Caco-2 (cell line): ENCODE measurements around the gene MAP2K5. TPM values are rescaled to one million over a fixed set of nuclear protein-coding genes. Genes with fewer than 3 reads are reported as not detected.

Experiments used
- BruUV-seq: library from RNA; stranded (reverse); fragments of 400-500 nt; replicated peaks from 2 replicates; lab custom pipeline; 2021; lab: Mats Ljungman, UMichigan
- CTCF ChIA-PET: fragments of 300-600 bp; sonication (Branson Sonifier 250); formaldehyde crosslinking; loops from one replicate; lab custom pipeline; 2022; ENCODE audit warnings: antibody characterized with exemption; lab: Charles Lee
- POLR2A ChIA-PET: fragments of 300-600 bp; sonication (Branson Sonifier 250); formaldehyde crosslinking; loops from one replicate; lab custom pipeline; 2022; ENCODE audit warnings: antibody characterized with exemption; lab: Charles Lee
- DNase-seq, 2 experiments: peaks; one replicate each; pipeline versions ENCODE4 v3.0.0 to v3.0.0-alpha.2; 2020 to 2022
- H3K27me3 ChIP-seq: replicated peaks from 2 replicates; pipeline ENCODE4 v1.6.0; 2011; ENCODE audit warnings: low read length; ENCODE audit not compliant: control insufficient read depth, insufficient read depth
- H3K36me3 ChIP-seq: 2 replicates; pipeline ENCODE4 v1.5.1; 2011; ENCODE audit warnings: low read length; ENCODE audit not compliant: control insufficient read depth, insufficient read depth
- H3K4me1 ChIP-seq: fragments of 250-450 bp; sonication (Bioruptor Pico); 2 replicates; pipeline ENCODE4 v1.5.1; 2020; ENCODE audit warnings: mild to moderate bottlenecking
- H3K4me3 ChIP-seq: 2 replicates; pipeline ENCODE4 v1.5.1; 2011; ENCODE audit warnings: low read depth, mild to moderate bottlenecking, control low read depth, low read length
- H3K9me3 ChIP-seq: fragments of 250-450 bp; sonication (Bioruptor Pico); 2 replicates; pipeline ENCODE4 v1.5.1; 2020; ENCODE audit warnings: mild to moderate bottlenecking, moderate library complexity
- H3K27ac Mint-ChIP-seq: one replicate; pipeline ENCODE4 v1.8.0; 2022; ENCODE audit warnings: mixed read lengths; ENCODE audit not compliant: unreplicated experiment
- H3K27me3 Mint-ChIP-seq: one replicate; pipeline ENCODE4 v1.8.0; 2022; ENCODE audit warnings: mixed read lengths; ENCODE audit not compliant: insufficient read depth, unreplicated experiment
- H3K36me3 Mint-ChIP-seq: one replicate; pipeline ENCODE4 v1.8.0; 2022; ENCODE audit warnings: mild to moderate bottlenecking, mixed read lengths; ENCODE audit not compliant: insufficient read depth, unreplicated experiment
- H3K4me1 Mint-ChIP-seq: one replicate; pipeline ENCODE4 v1.8.0; 2022; ENCODE audit warnings: low read depth, mixed read lengths; ENCODE audit not compliant: unreplicated experiment
- H3K4me3 Mint-ChIP-seq: one replicate; pipeline ENCODE4 v1.8.0; 2022; ENCODE audit warnings: mild to moderate bottlenecking, moderate library complexity, mixed read lengths; ENCODE audit not compliant: unreplicated experiment
- H3K9me3 Mint-ChIP-seq: one replicate; pipeline ENCODE4 v1.8.0; 2022; ENCODE audit warnings: mixed read lengths; ENCODE audit not compliant: unreplicated experiment
- intact Hi-C: fragments of 100-400 bp; cut with micrococcal nuclease; formaldehyde crosslinking; loops from one replicate; pipeline ENCODE4 v1.10.0; 2022; ENCODE audit not compliant: unreplicated experiment
- total RNA-seq: library from RNA; stranded (reverse); gene quantifications from 2 replicates; pipeline ENCODE4 v1.2.3, GENCODE V29; 2022
- TF ChIP-seq, protein P1 (sequence below), 2 experiments: fragments of 200-600 bp in 1 of 2; IDR thresholded peaks; 1 replicate in 1 of 2; 2 replicates in 1 of 2; pipeline versions ENCODE4 v1.5.1 to v1.8.0; 2011 to 2022; ENCODE audit warnings: antibody characterized with exemption in 1 of 2, control low read depth in 1 of 2, inconsistent platforms in 1 of 2, low read depth in 1 of 2, low read length in 1 of 2, mild to moderate bottlenecking in 1 of 2, moderate library complexity in 1 of 2; ENCODE audit not compliant: insufficient read depth in 1 of 2, severe bottlenecking in 1 of 2, unreplicated experiment in 1 of 2

MAP2K5 gene
- total RNA-seq, 1 experiment from 2014 or later = 12.2 TPM

- no TSS peak for BruUV-seq
- Mint-ChIP-seq H3K27ac (no peak overlapping the region), H3K4me1 (no peaks in the 10 kb centered on the region), H3K36me3 (no peaks in the 10 kb centered on the region), H3K4me3 (no peak overlapping the region), H3K9me3 (no peaks in the 10 kb centered on the region), H3K27me3 (no peaks in the 10 kb centered on the region)
- H3K9me3 ChIP-seq = no peaks in the 10 kb centered on the region
- CTCF ChIA-PET = no interaction called here
- no peaks in the 10 kb centered on the region for H3K36me3 ChIP-seq
- H3K27me3 ChIP-seq = no peaks in the 10 kb centered on the region
- TF ChIP-seq, protein P1, sequence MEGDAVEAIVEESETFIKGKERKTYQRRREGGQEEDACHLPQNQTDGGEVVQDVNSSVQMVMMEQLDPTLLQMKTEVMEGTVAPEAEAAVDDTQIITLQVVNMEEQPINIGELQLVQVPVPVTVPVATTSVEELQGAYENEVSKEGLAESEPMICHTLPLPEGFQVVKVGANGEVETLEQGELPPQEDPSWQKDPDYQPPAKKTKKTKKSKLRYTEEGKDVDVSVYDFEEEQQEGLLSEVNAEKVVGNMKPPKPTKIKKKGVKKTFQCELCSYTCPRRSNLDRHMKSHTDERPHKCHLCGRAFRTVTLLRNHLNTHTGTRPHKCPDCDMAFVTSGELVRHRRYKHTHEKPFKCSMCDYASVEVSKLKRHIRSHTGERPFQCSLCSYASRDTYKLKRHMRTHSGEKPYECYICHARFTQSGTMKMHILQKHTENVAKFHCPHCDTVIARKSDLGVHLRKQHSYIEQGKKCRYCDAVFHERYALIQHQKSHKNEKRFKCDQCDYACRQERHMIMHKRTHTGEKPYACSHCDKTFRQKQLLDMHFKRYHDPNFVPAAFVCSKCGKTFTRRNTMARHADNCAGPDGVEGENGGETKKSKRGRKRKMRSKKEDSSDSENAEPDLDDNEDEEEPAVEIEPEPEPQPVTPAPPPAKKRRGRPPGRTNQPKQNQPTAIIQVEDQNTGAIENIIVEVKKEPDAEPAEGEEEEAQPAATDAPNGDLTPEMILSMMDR (IDR thresholded peaks at IDR 0.05; ENCODE audit: insufficient read depth in 1 of 2, low read depth in 1 of 2, low read length in 1 of 2, severe bottlenecking in 1 of 2, unreplicated experiment in 1 of 2) = no peak
- intact Hi-C loops = no loop called here
- DNase-seq = no peak
- H3K4me1 ChIP-seq = no peaks in the 10 kb centered on the region
- POLR2A ChIA-PET = interaction anchor here (0.7 kb wide), 1 partner anchor 199 kb away, joined by 4 read pairs; no protein-coding TSS in a partner anchor
- H3K4me3 ChIP-seq = no peak overlapping the region
Observed at GRCh38 chr15:67720556-67721175, 178.2 kb downstream of the MAP2K5 start.

GRCh38 chr15:67722030-67722817 lies 179.7 kb downstream of the MAP2K5 start:
- H3K27me3 ChIP-seq = no peaks in the 10 kb centered on the region
- Mint-ChIP-seq H3K27ac (no peak overlapping the region), H3K9me3 (no peaks in the 10 kb centered on the region), H3K36me3 (no peaks in the 10 kb centered on the region), H3K4me1 (no peaks in the 10 kb centered on the region), H3K4me3 (no peak overlapping the region), H3K27me3 (no peaks in the 10 kb centered on the region)
- H3K4me1 ChIP-seq = no peaks in the 10 kb centered on the region
- intact Hi-C loops = no loop called here
- ChIA-PET POLR2A (no interaction called here), CTCF (no interaction called here)
- DNase-seq = no peak
- no peak overlapping the region for H3K4me3 ChIP-seq
- TF ChIP-seq, protein P1 (IDR thresholded peaks at IDR 0.05; ENCODE audit: insufficient read depth in 1 of 2, low read depth in 1 of 2, low read length in 1 of 2, severe bottlenecking in 1 of 2, unreplicated experiment in 1 of 2) = no peak
- no TSS peak for BruUV-seq
- H3K36me3 ChIP-seq = no peaks in the 10 kb centered on the region
- no peaks in the 10 kb centered on the region for H3K9me3 ChIP-seq

- no peaks in the 10 kb centered on the region for H3K9me3 Mint-ChIP-seq
- TF ChIP-seq, protein P1 (IDR thresholded peaks at IDR 0.05; ENCODE audit: insufficient read depth in 1 of 2, low read depth in 1 of 2, low read length in 1 of 2, severe bottlenecking in 1 of 2, unreplicated experiment in 1 of 2) = no peak
- H3K9me3 ChIP-seq = no peaks in the 10 kb centered on the region
- DNase-seq = no peak
- no peaks in the 10 kb centered on the region for H3K36me3 ChIP-seq
- ChIA-PET POLR2A (no interaction called here), CTCF (no interaction called here)
- H3K27me3 Mint-ChIP-seq = no peaks in the 10 kb centered on the region
- H3K27me3 ChIP-seq = no peaks in the 10 kb centered on the region
- no peak overlapping the region for H3K27ac Mint-ChIP-seq
- no peak overlapping the region for H3K4me3 ChIP-seq
- no peaks in the 10 kb centered on the region for H3K4me1 ChIP-seq
- no TSS peak for BruUV-seq
- intact Hi-C loops = no loop called here
- no peak overlapping the region for H3K4me3 Mint-ChIP-seq
- no peaks in the 10 kb centered on the region for H3K4me1 Mint-ChIP-seq
- H3K36me3 Mint-ChIP-seq = no peaks in the 10 kb centered on the region
Observed at GRCh38 chr15:67723294-67724024, 181.0 kb downstream of the MAP2K5 start.
